Vagina (tissue), 2 donors: ENCODE results near the gene ARHGAP26.

Source experiments
- POLR2A ChIP-seq, 2 donors: fragments of 450-650 bp; IDR thresholded peaks; one replicate each; pipeline ENCODE4 v1.6.1; 2017; ENCODE audit warnings: antibody characterized with exemption in 2 of 2, mild to moderate bottlenecking in 2 of 2, moderate library complexity in 2 of 2
- TF ChIP-seq, protein P1 (sequence below), 3 experiments: fragments of 450-650 bp in 2 of 3; fragments of 200-600 bp in 1 of 3; sonication (generic) in 1 of 3; IDR thresholded peaks; one replicate each; pipeline ENCODE4 v1.5.1; 2017 to 2019; ENCODE audit warnings: antibody characterized with exemption in 3 of 3, mild to moderate bottlenecking in 2 of 3, moderate library complexity in 2 of 3

DNA sequence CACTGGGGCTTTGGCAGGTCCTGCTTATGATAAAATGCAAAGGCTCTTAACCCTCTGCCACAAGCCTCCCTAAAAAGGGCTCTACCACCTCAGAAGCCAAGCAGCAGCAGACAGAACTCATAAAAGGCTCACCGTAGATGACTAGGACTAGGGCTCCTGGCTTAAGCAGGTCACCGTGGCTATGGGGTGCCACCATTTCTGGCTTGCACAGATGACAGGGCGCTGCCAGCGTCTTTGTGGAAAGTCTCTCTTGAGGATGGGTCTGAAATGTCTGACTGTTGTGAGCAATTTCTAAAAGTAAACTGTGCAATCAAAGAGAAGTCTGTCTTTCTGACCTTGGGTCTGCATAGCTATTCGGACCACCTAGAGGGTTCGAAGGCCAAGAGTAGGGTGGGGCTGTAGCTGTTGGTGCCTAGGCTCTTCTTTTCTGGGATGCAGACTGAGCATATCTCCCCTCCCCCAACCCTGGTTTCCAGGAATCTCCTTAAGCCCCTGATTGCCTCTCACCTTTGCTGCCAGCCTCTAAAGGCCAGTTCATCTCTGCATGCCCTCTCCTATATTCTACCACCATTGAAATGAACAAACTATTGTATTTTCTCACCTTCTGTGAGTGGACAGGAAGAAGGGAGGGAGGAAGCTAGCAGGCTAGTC, 307.4 kb downstream of the ARHGAP26 start:
- TF ChIP-seq, protein P1, sequence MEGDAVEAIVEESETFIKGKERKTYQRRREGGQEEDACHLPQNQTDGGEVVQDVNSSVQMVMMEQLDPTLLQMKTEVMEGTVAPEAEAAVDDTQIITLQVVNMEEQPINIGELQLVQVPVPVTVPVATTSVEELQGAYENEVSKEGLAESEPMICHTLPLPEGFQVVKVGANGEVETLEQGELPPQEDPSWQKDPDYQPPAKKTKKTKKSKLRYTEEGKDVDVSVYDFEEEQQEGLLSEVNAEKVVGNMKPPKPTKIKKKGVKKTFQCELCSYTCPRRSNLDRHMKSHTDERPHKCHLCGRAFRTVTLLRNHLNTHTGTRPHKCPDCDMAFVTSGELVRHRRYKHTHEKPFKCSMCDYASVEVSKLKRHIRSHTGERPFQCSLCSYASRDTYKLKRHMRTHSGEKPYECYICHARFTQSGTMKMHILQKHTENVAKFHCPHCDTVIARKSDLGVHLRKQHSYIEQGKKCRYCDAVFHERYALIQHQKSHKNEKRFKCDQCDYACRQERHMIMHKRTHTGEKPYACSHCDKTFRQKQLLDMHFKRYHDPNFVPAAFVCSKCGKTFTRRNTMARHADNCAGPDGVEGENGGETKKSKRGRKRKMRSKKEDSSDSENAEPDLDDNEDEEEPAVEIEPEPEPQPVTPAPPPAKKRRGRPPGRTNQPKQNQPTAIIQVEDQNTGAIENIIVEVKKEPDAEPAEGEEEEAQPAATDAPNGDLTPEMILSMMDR (IDR thresholded peaks at IDR 0.05), result no peak
- TF ChIP-seq POLR2A (IDR thresholded peaks at IDR 0.05), result no peak
